HepG2 (cell line): ENCODE results near the gene SGSM1. TPM values are rescaled to one million over a fixed set of nuclear protein-coding genes. Genes with fewer than 3 reads are reported as not detected.

Experiments used
- CAMTA2 ChIP-seq: sonication (generic); formaldehyde crosslinking; IDR thresholded peaks from 2 replicates; pipeline ENCODE4 v1.4.0; 2020; ENCODE audit warnings: mild to moderate bottlenecking, missing genetic modification reagents, borderline replicate concordance
- CENPX ChIP-seq: sonication (generic); formaldehyde crosslinking; IDR thresholded peaks from 2 replicates; pipeline ENCODE4 v1.9.0; 2021; ENCODE audit warnings: mild to moderate bottlenecking, missing genetic modification reagents, moderate library complexity
- FOXK1 ChIP-seq: sonication (generic); formaldehyde crosslinking; IDR thresholded peaks from 2 replicates; pipeline ENCODE4 v1.4.0; 2020; ENCODE audit warnings: low read depth, missing genetic modification reagents, borderline replicate concordance
- HDAC1 ChIP-seq: sonication (generic); formaldehyde crosslinking; IDR thresholded peaks from 2 replicates; pipeline ENCODE4 v1.5.1; 2020; ENCODE audit warnings: mild to moderate bottlenecking, missing genetic modification reagents
- HOXA5 ChIP-seq: sonication (generic); formaldehyde crosslinking; IDR thresholded peaks from 2 replicates; pipeline ENCODE4 v1.4.0; 2020; ENCODE audit warnings: missing genetic modification reagents
- NCOA2 ChIP-seq: sonication (generic); formaldehyde crosslinking; IDR thresholded peaks from 2 replicates; pipeline ENCODE4 v1.8.0; 2022; ENCODE audit warnings: inconsistent platforms
- NFYC ChIP-seq: IDR thresholded peaks from 2 replicates; pipeline ENCODE4 v1.6.1; 2016; ENCODE audit warnings: missing genetic modification reagents, missing compliant biosample characterization
- REL ChIP-seq: sonication (generic); formaldehyde crosslinking; conservative IDR thresholded peaks from 2 replicates; pipeline ENCODE4 v1.8.0; 2022; ENCODE audit warnings: mild to moderate bottlenecking, missing genetic modification reagents, moderate library complexity
- SRSF1 ChIP-seq: fragments of 200-400 bp; formaldehyde crosslinking; optimal IDR thresholded peaks from 2 replicates; pipeline ENCODE3; 2017; ENCODE audit warnings: mild to moderate bottlenecking, low read depth, low read length, moderate library complexity
- ZFP62 ChIP-seq: sonication (generic); formaldehyde crosslinking; IDR thresholded peaks from 2 replicates; pipeline ENCODE4 v1.4.0; 2020; ENCODE audit warnings: missing genetic modification reagents
- ZNF20 ChIP-seq: sonication (generic); formaldehyde crosslinking; IDR thresholded peaks from 2 replicates; pipeline ENCODE4 v1.4.0; 2020; ENCODE audit warnings: mild to moderate bottlenecking, moderate library complexity, missing genetic modification reagents
- ZNF337 ChIP-seq: sonication (generic); formaldehyde crosslinking; IDR thresholded peaks from 2 replicates; pipeline ENCODE4 v1.5.1; 2020; ENCODE audit warnings: missing genetic modification reagents, low read depth, mild to moderate bottlenecking, borderline replicate concordance
- ZNF460 ChIP-seq: sonication (generic); formaldehyde crosslinking; IDR thresholded peaks from 2 replicates; pipeline ENCODE4 v1.5.1; 2020; ENCODE audit warnings: missing genetic modification reagents, mild to moderate bottlenecking, borderline replicate concordance
- ZNF558 ChIP-seq: sonication (generic); formaldehyde crosslinking; IDR thresholded peaks from 2 replicates; pipeline ENCODE4 v1.9.0; 2022; ENCODE audit warnings: mild to moderate bottlenecking, missing genetic modification reagents, borderline replicate concordance
- ZNF709 ChIP-seq: sonication (generic); formaldehyde crosslinking; IDR thresholded peaks from 2 replicates; pipeline ENCODE4 v1.5.0; 2020; ENCODE audit warnings: mild to moderate bottlenecking, missing genetic modification reagents
- polyA plus RNA-seq, 8 experiments: library from polyadenylated mRNA; depleted of rRNA in 3 of 8; stranded (reverse) in 7 of 8; unstranded in 1 of 8; fragments of >200 nt; fragmentation: Illumina TruSeq in 4 of 8; extraction: Trizol in 4 of 8; gene quantifications; 2 replicates each; pipeline versions ENCODE4 v1.2.1 to v1.2.3, GENCODE V29; 2011 to 2016; ENCODE audit warnings: low read depth in 4 of 8, missing spikeins in 1 of 8, mixed read lengths in 1 of 8; ENCODE audit not compliant: insufficient read depth in 1 of 8
- total RNA-seq, 5 experiments: library from RNA; depleted of rRNA; stranded (reverse); fragments of >200 nt; fragmentation: Illumina TruSeq; extraction: Trizol; gene quantifications; 2 replicates each; pipeline ENCODE4 v1.2.3, GENCODE V29; 2016; ENCODE audit warnings: low read depth in 1 of 5
- TF ChIP-seq, protein P1 (sequence below): IDR thresholded peaks from 2 replicates; pipeline ENCODE4 v1.6.1; 2012; ENCODE audit warnings: low read depth, low read length, improper control_type of control experiment
- TF ChIP-seq, protein P2 (sequence below): sonication (generic); formaldehyde crosslinking; IDR thresholded peaks from 2 replicates; pipeline ENCODE4 v1.8.0; 2022; ENCODE audit warnings: missing genetic modification reagents, mild to moderate bottlenecking, borderline replicate concordance
- TF ChIP-seq, protein P3 (sequence below): sonication (generic); formaldehyde crosslinking; IDR thresholded peaks from 2 replicates; pipeline ENCODE4 v1.4.0; 2020; ENCODE audit warnings: missing genetic modification reagents
- TF ChIP-seq, protein P4 (sequence below): sonication (generic); formaldehyde crosslinking; IDR thresholded peaks from 2 replicates; pipeline ENCODE4 v1.5.0; 2020; ENCODE audit warnings: missing genetic modification reagents
- TF ChIP-seq, protein P5 (sequence below): IDR thresholded peaks from 2 replicates; pipeline ENCODE4 v1.6.1; 2016; ENCODE audit warnings: mild to moderate bottlenecking, missing biosample characterization, missing genetic modification reagents
- TF ChIP-seq, protein P6 (sequence below): sonication (generic); formaldehyde crosslinking; IDR thresholded peaks from 2 replicates; pipeline ENCODE4 v1.5.0; 2020; ENCODE audit warnings: missing genetic modification reagents, mild to moderate bottlenecking, borderline replicate concordance

Gene SGSM1
- total and polyA plus RNA-seq, 2 of the 13 experiments (the other 11 are each of a cell fraction or from before 2014, with no cell fraction given), result 0.07 TPM; not detected in 1

DNA sequence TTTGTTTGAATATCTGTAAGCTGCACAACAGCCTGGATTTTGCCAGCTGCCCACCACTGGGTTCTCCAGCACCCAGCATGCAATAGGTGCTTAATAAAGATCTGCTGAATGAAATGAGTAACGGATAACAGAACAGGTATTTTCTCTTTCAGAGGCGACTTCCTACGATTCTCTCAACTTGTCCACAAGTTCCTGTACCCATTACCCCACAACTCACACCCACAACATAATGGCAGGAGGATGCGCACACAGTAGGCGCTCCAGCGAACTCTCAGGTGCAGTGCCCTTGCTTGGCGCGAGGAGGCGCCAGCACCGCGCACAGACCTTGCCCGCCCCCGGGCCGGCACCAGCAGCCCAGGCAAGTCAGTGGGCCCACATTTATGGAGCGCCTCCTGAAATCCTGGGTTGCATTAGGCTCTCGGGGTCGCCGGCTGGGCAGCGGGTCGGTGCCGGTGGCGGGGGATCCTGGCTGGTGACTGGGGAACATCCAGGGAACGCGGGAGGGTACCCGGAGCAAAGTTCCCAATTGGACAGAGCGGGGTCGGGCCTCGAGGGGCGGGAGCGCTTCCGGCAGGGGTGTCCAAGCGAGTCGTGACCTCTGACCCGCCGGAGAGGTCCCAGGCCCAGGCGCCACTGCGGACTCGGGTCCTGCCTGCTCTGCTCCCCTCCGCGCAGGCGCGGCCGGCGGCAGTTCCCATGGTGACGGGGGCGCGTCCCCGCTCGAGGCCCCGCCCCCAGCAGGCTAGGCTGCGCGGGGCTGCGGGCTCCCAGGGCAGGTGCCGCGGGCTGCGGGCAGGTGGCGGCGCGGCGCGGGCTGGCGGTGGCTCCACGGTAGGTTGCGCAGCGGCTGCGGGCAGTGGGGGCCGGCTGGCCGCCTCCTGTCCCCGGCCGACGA lies 146.2 kb downstream of the SGSM1 start, which contains the start of gene KIAA1671 (continued):
- TF ChIP-seq ZNF709 (no peak), ZNF460 (CRISPR knock-in tag) (no peak), SRSF1 (peak; percentile 75), FOXK1 (CRISPR knock-in tag) (no peak), ZFP62 (CRISPR knock-in tag) (no peak), NFYC (CRISPR knock-in tag) (no peak; the same call in 1 of the 2 replicates), CENPX (CRISPR knock-in tag) (no peak), CAMTA2 (CRISPR knock-in tag) (no peak; the same call in 1 of the 2 replicates), ZNF20 (no peak), HOXA5 (CRISPR knock-in tag) (peak; percentile 29; the same call in 1 of the 2 replicates), ZNF337 (no peak), REL (CRISPR knock-in tag) (no peak), NCOA2 (CRISPR knock-in tag) (no peak), HDAC1 (CRISPR knock-in tag) (peak; percentile 77), ZNF558 (peak; percentile 50; the same call in 1 of the 2 replicates)
- TF ChIP-seq, protein P1, sequence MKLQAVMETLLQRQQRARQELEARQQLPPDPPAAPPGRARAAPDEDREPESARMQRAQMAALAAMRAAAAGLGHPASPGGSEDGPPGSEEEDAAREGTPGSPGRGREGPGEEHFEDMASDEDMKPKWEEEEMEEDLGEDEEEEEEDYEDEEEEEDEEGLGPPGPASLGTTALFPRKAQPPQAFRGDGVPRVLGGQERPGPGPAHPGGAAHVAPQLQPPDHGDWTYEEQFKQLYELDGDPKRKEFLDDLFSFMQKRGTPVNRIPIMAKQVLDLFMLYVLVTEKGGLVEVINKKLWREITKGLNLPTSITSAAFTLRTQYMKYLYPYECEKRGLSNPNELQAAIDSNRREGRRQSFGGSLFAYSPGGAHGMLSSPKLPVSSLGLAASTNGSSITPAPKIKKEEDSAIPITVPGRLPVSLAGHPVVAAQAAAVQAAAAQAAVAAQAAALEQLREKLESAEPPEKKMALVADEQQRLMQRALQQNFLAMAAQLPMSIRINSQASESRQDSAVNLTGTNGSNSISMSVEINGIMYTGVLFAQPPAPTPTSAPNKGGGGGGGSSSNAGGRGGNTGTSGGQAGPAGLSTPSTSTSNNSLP, result no peak
- TF ChIP-seq, protein P2, sequence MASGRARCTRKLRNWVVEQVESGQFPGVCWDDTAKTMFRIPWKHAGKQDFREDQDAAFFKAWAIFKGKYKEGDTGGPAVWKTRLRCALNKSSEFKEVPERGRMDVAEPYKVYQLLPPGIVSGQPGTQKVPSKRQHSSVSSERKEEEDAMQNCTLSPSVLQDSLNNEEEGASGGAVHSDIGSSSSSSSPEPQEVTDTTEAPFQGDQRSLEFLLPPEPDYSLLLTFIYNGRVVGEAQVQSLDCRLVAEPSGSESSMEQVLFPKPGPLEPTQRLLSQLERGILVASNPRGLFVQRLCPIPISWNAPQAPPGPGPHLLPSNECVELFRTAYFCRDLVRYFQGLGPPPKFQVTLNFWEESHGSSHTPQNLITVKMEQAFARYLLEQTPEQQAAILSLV (CRISPR knock-in tag), result 0 out of 2 replicates have a peak, but pooled peaks have one; percentile 56
- TF ChIP-seq, protein P3, sequence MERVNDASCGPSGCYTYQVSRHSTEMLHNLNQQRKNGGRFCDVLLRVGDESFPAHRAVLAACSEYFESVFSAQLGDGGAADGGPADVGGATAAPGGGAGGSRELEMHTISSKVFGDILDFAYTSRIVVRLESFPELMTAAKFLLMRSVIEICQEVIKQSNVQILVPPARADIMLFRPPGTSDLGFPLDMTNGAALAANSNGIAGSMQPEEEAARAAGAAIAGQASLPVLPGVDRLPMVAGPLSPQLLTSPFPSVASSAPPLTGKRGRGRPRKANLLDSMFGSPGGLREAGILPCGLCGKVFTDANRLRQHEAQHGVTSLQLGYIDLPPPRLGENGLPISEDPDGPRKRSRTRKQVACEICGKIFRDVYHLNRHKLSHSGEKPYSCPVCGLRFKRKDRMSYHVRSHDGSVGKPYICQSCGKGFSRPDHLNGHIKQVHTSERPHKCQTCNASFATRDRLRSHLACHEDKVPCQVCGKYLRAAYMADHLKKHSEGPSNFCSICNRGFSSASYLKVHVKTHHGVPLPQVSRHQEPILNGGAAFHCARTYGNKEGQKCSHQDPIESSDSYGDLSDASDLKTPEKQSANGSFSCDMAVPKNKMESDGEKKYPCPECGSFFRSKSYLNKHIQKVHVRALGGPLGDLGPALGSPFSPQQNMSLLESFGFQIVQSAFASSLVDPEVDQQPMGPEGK (CRISPR knock-in tag), result peak; percentile 78
- TF ChIP-seq, protein P4, sequence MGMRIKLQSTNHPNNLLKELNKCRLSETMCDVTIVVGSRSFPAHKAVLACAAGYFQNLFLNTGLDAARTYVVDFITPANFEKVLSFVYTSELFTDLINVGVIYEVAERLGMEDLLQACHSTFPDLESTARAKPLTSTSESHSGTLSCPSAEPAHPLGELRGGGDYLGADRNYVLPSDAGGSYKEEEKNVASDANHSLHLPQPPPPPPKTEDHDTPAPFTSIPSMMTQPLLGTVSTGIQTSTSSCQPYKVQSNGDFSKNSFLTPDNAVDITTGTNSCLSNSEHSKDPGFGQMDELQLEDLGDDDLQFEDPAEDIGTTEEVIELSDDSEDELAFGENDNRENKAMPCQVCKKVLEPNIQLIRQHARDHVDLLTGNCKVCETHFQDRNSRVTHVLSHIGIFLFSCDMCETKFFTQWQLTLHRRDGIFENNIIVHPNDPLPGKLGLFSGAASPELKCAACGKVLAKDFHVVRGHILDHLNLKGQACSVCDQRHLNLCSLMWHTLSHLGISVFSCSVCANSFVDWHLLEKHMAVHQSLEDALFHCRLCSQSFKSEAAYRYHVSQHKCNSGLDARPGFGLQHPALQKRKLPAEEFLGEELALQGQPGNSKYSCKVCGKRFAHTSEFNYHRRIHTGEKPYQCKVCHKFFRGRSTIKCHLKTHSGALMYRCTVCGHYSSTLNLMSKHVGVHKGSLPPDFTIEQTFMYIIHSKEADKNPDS (CRISPR knock-in tag), result no peak
- TF ChIP-seq, protein P5, sequence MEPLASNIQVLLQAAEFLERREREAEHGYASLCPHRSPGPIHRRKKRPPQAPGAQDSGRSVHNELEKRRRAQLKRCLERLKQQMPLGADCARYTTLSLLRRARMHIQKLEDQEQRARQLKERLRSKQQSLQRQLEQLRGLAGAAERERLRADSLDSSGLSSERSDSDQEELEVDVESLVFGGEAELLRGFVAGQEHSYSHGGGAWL (CRISPR knock-in tag), result no peak; the same call in 1 of the 2 replicates
- TF ChIP-seq, protein P6, sequence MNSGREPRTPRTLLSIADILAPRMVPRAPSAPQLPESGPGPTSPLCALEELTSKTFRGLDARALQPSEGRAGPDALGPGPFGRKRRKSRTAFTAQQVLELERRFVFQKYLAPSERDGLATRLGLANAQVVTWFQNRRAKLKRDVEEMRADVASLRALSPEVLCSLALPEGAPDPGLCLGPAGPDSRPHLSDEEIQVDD (CRISPR knock-in tag), result no peak
